G401 (cell line): ENCODE data around the gene SMAD6. TPM values are rescaled to one million over a fixed set of nuclear protein-coding genes. Genes with fewer than 3 reads are reported as not detected.

ENCODE experiments used
- DNase-seq: peaks from one replicate; pipeline ENCODE4 v3.0.0-alpha.2; 2015; ENCODE audit warnings: low spot score
- in situ Hi-C: cut with HindIII; loops from 2 replicates; pipeline ENCODE4 v1.10.0; 2016; ENCODE audit warnings: low sequenced_read_pairs, mixed read lengths
- total RNA-seq: library from RNA; depleted of rRNA; stranded (reverse); fragments of >200 nt; shearing (Covaris generic); gene quantifications from 2 replicates; pipeline ENCODE4 v1.2.3, GENCODE V29; 2014

The SMAD6 gene
- total RNA-seq, 1 experiment from 2014 or later: 84.0 TPM

- DNase-seq: no peak
- in situ Hi-C loops: no loop called here
These were observed 98.7 kb downstream of the SMAD6 start for GRCh38 chr15:66800584-66801235.

- no peak for DNase-seq
- in situ Hi-C loops: no loop called here
These were observed 99.2 kb downstream of the SMAD6 start for GRCh38 chr15:66801266-66801665.

DNA sequence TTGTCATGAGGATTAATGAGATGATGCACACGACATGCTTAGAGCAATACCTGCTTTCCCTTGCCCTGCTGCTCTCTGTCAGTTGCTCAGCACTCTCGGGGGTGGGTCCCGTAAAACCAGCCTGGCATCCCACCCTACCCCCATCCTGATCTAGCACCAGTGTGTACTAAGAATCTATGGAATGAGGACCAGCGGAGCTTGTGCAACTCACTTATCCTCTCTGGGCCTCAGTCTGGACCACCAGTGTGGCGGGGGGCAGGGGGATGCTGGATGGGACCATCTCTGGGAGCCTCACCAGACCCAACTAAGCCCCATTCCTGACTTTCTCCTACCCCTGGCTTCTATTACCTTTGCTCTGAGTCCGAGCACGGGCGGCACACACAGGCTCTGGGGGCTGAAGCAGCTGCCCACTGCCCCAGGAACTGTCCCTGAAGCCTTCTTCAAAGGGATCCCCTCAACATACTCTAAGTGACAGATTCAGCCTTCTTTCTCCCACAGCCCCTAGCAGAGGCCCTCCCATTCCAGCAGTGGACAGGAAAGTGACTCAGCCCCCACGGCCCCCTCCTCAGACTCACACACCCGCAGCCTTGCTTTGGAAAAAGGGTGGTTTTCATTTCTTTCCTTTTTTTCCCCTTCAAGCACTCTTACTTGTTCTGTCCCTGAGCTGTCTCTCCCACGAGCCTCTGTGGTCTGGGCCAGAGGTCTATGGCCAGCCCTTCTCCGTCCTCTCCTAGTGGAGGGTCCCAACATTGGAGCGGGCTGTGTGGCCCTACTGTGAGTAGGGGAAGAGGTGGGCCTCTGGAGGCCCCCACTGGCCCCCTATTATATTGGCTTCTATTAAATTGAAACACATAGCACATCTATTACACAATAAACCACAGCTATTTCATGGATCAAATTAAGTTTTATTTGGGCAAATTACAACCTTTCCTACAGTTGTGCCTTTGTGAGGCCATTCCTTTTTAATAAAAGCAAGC lies 100.3 kb downstream of the SMAD6 start:
- in situ Hi-C loops: no loop called here
- no peak for DNase-seq

- in situ Hi-C loops: no loop called here
- DNase-seq: no peak
These were observed 101.2 kb downstream of the SMAD6 start for GRCh38 chr15:66803182-66803729.

DNA sequence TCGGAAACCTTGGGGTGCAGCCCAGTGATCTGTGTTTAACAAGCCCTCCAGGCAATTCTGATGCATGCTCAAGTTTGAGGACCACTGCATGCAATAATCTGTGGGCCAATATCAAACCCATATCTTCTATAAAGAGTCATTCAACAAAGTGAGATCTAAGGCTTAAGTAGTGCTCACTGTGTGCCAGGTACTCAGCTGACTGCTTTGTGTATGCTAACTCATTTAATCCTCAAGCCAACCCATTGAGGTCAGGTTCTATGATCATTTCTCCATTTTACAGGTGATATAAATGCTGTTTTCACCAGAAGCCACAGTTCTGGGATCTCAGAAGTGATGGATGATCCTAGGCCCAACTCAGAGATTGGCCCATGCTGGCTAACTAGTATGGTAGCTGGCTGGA lies 101.7 kb downstream of the SMAD6 start:
- no peak for DNase-seq
- in situ Hi-C loops: no loop called here

DNA sequence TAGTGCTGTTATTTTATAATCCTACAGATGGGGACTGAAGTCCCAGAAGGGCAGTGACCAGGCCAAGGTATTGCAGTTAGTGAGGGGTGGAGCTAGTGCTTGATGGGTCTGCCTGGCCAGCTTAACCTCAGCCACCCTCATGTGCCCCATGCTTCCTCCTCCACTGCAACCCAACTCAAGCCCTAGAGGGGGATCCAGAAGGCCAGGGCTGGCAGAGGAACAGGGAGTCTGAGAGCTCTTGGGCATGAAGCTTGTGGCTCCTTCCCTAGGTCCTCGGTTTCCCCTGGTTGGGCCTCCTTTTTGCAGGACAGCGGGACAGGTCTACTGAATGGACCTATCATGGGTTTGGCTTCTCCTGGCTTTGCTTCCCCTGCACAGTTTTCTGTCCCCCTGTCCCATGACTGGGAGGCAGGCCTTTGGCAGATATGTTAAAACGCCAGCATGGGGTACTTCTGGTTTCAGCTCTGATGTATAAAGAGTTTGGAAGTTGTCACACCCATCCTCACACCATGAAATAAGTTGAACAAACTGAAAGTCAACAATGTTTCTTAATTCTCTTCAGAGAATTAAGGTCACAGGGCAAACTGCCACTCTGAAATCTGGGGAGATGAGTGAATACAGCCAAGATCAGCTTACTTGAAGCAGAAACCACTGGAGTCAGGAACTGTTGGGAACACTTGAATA lies 103.3 kb downstream of the SMAD6 start:
- in situ Hi-C loops: no loop called here
- no peak for DNase-seq

DNA sequence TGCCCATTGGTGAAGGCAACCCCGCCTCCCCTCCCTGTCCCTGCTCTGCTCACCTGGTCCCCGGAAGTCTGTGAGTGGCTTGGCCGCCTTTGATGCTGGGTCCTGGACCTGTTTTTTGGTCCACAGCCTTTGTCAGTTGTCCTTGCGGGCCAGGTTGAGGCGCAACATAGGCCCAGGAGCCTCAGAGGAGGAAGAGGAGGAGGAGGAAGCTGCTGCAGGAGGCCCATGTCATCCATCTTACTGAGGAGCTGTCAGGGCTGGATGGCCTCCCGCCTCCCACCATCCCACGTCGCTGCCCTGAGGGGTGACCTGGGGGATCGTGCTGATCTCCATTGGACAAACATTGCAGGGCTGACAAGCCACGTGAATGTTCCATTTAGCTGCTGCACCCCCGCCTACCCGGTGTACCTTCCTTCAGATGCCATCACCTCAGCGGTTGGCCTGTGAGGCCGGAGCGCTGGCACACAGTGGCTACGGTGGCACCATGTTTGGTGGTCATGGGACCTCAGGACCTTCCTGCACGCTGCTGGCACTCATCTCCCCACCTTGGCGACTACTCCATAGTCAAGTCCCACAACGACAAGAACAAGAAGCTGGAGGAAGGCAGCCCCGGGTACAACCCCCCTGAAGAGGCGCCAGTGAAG lies 106.3 kb downstream of the SMAD6 start:
- DNase-seq: no peak
- in situ Hi-C loops: no loop called here

DNA sequence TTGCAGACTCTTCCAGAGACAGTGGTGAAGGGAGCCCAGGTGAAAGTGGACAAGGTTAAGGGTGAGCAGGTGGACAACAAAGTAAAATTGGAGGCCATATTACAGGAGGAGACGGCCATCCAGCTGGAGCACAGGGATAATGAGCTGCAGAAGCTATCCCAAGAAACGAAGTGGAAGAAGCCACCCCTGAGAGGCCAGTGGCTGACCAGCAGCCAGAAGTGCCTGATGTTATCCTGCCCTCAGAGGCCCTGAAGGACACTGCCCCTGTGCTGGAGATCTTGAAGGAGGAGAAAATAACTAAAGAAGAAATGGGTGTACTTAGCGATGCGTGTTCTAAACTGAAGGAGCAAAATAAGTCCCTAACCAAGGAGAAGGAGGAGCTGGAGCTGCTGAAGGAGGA lies 107.6 kb downstream of the SMAD6 start:
- DNase-seq: no peak
- in situ Hi-C loops: no loop called here

GRCh38 chr15:66815318-66815717 lies 113.3 kb downstream of the SMAD6 start:
- in situ Hi-C loops: no loop called here
- DNase-seq: no peak

DNA sequence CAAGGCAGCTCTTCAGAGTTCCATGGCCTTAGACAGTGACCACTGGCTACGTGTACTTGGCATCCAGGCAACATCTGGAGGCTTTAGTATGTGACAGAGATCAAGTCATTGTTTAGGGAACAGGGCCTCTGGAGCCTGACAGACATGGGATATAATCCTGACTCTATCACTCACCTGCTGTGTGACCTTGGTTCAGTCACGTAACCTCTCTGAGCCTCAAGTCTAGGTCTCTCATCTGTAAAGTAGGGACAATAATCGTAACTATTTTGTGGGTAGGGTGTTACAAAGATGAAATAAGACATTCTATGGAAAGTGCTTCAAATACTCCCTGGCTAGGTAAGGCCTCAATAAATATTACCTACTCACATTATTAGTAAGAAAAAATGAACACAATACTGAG lies 114.2 kb downstream of the SMAD6 start:
- in situ Hi-C loops: no loop called here
- no peak for DNase-seq

DNA sequence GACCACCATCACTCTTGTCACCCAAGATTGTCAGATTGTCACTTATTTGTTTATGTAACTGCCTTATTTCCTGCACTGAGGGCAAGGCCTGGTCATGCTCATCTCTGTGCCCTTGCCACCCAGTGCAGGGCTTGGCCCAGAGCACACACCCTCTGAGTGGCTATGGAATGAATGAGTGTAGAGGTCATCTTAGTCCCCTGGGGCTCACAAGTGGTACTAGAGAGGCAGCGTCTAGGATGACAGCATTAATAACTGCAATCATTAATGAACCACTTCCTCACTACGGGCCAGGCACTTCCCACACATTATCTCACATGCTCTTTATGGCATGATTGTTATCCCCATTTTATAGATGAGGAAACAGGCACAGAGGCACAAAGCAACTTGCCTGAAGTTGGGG lies 117.0 kb downstream of the SMAD6 start:
- in situ Hi-C loops: no loop called here
- no peak for DNase-seq

DNA sequence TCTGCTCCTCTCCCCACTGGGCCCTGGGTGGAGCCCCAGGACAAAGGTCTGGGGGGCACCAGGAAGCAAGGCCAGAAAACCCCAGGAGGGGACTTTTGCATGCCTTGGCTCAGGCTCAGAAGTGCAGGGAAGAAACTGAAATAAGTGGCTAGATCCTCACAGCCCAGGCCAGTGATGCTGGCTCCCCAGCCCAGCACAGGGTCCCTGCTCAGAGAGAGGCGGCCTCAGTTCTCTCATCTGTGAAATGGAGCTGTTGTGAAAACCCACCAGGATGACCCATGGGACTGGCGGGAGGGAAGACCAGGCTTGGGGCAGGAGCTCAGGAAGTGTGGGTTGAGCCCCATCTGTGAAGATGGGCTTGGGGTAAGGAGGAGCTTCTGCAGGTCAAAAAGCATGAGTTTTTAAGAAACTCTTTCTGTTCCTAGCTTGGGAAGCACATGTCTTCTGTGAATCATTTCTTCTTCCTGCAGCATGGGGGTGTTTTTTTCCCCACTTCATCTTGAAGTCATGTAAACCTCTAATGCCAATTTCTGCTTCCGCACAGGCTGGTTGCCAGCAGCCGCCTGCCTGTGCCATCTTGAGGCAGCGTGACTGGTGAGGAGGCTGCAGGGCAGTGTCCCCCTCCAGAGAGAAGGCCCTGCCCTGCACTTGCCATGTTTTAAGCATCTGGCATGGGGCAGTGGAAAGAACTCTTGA lies 118.6 kb downstream of the SMAD6 start:
- in situ Hi-C loops: no loop called here
- DNase-seq: no peak

DNA sequence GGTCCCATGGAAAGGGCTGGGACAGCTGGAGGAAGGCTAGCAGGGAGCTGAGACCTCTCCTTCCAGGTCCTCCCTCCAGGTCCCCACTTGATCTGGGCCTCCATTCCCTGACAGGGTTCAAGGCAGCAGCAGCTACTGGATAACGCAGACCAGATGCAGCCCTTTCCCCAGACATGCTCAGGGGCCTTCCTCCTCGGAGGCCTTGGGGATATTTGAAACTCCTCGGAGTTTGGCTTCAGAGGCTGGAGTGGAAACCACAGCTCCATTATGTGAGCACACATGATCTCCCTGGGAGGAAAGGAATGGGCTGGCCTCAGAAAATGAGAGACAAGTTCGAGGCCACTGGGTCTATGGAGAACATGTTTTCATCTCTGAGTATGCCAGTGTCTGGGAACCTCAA lies 119.3 kb downstream of the SMAD6 start:
- no peak for DNase-seq
- in situ Hi-C loops: no loop called here

- DNase-seq: no peak
- in situ Hi-C loops: no loop called here
These were observed 120.1 kb downstream of the SMAD6 start for GRCh38 chr15:66822114-66822513.

DNA sequence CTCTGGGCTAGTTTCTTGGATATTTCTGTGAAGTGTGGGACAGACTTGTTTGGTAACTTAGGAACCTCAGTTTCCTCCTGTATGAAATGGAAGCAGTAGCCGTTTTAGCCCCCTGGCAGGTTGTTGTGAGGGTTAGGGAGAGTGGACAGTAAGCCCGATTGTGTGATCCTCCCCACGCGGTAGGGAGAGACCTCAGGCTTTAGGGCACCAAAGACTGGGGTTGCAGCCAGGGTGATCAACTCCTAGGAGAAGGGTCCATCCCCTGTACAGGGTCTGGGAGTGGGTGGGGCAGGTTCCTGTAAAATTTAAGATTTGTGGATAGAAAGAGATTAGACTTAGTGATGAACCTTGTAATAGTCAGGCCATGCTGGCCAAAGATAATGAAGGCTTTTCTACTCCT lies 120.5 kb downstream of the SMAD6 start:
- no peak for DNase-seq
- in situ Hi-C loops: no loop called here

DNA sequence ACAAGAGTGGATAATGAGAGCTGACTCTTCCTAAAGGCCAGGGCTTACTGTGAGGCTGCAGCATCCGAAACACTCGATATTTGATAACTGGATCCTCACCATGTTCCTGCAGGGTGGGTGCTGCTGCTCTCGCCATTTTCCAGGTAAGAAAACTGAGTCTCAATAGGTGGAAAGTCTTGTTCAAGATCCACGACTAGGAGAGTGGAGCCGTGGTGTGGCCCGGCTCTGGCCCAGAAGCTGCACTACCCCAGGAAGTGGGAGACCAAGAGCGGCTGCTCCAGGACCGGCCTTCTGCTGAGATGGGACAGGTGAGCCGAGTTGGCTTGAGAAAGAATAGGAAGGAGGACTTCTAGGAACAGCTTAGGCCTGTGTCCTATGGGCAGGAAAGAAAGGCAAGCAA lies 121.6 kb downstream of the SMAD6 start:
- DNase-seq: no peak
- in situ Hi-C loops: no loop called here

DNA sequence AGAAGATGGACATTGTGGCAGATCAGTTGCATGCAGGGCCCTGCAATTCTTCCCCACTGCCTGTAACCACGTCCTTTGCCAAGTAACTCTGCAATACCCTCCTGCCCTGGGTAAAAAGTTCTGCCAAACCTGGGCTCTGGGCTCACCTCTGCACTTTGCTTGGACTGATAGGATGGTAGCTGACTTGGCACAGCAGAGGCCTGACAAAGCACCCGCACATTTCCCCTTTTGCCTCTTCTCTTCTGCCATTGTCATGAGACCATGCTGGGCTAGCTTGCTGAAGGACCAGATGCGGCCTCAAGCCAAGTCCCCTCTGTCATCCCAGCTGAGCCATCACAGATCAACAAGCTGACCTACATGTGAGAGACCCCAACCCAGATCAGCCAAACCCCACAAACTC lies 122.4 kb downstream of the SMAD6 start:
- DNase-seq: no peak

GRCh38 chr15:66825139-66825538 lies 123.1 kb downstream of the SMAD6 start:
- in situ Hi-C loops: no loop called here
- DNase-seq: no peak

More for the DNA sequence above, 122.4 kb downstream of the SMAD6 start:
- in situ Hi-C loops: no loop called here

- in situ Hi-C loops: no loop called here
- DNase-seq: no peak
These were observed 123.7 kb downstream of the SMAD6 start for GRCh38 chr15:66825731-66826130.
